ENCODE results near the gene COL8A2.

Gene COL8A2

DNA sequence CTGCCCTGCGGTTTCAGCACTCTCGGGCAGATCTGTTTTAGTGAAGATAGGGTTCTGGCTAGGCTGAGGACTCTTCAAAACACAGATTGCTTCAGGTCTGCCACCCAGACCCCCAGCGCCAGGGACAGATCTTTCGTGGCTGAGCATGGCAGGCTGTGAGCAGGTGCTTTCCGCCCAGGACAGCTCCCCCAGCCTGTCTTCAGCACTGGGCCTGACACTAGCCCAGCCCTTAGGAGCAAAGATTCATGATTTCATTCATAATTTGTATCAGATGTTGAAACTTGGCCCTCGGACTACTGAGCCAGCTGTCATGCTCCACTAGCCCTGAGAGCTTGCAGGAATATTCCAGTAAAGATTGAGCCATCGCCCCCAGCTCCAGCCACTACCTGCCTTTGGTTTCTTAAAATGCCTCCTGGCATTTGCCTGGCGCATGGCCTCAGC lies 30.4 kb downstream of the COL8A2 start:
- Histone ChIP-seq H3K27ac (ENCODE audit: low read depth, low read length) (no peak overlapping the region), H3K9ac (ENCODE audit: low read length) (no peak overlapping the region)

GRCh38 chr1:36093929-36094328 lies 31.1 kb downstream of the COL8A2 start:
- no peak overlapping the region for H3K4me3 ChIP-seq (ENCODE audit: low read depth, low read length)
- peaks cover 8% of the 10 kb centered on the region for H3K4me1 ChIP-seq (ENCODE audit: control insufficient read depth, insufficient read depth, low read length)
- H3K9me3 ChIP-seq (ENCODE audit: control insufficient read depth, insufficient read depth, low read depth, low read length) = no peaks in the 10 kb centered on the region
- H3K27me3 ChIP-seq (ENCODE audit: control insufficient read depth, insufficient read depth, low read length) = no peaks in the 10 kb centered on the region
- H3K9ac ChIP-seq (ENCODE audit: low read length) = no peak overlapping the region
- peaks cover 52% of the 10 kb centered on the region for H3K36me3 ChIP-seq (ENCODE audit: control insufficient read depth, insufficient read depth, low read length)
- no peak overlapping the region for H3K27ac ChIP-seq (ENCODE audit: low read depth, low read length)

More for the DNA sequence above, 30.4 kb downstream of the COL8A2 start:
- Histone ChIP-seq H3K4me3 (ENCODE audit: low read depth, low read length) (no peak overlapping the region), H3K9me3 (ENCODE audit: control insufficient read depth, insufficient read depth, low read depth, low read length) (no peaks in the 10 kb centered on the region), H3K27me3 (ENCODE audit: control insufficient read depth, insufficient read depth, low read length) (no peaks in the 10 kb centered on the region), H3K4me1 (ENCODE audit: control insufficient read depth, insufficient read depth, low read length) (peaks cover 8% of the 10 kb centered on the region), H3K36me3 (ENCODE audit: control insufficient read depth, insufficient read depth, low read length) (peaks cover 52% of the 10 kb centered on the region)

- no peak overlapping the region for H3K9ac ChIP-seq (ENCODE audit: low read length)
- no peaks in the 10 kb centered on the region for H3K27me3 ChIP-seq (ENCODE audit: control insufficient read depth, insufficient read depth, low read length)
- no peak overlapping the region for H3K27ac ChIP-seq (ENCODE audit: low read depth, low read length)
- no peak overlapping the region for H3K4me3 ChIP-seq (ENCODE audit: low read depth, low read length)
- H3K36me3 ChIP-seq (ENCODE audit: control insufficient read depth, insufficient read depth, low read length) = peaks cover 52% of the 10 kb centered on the region
- H3K9me3 ChIP-seq (ENCODE audit: control insufficient read depth, insufficient read depth, low read depth, low read length) = no peaks in the 10 kb centered on the region
- peaks cover 8% of the 10 kb centered on the region for H3K4me1 ChIP-seq (ENCODE audit: control insufficient read depth, insufficient read depth, low read length)
These were observed 31.8 kb downstream of the COL8A2 start for GRCh38 chr1:36093226-36093625.

GRCh38 chr1:36092798-36093185 lies 32.2 kb downstream of the COL8A2 start:
- peaks cover 52% of the 10 kb centered on the region for H3K36me3 ChIP-seq (ENCODE audit: control insufficient read depth, insufficient read depth, low read length)
- no peaks in the 10 kb centered on the region for H3K27me3 ChIP-seq (ENCODE audit: control insufficient read depth, insufficient read depth, low read length)
- no peak overlapping the region for H3K4me3 ChIP-seq (ENCODE audit: low read depth, low read length)
- no peaks in the 10 kb centered on the region for H3K9me3 ChIP-seq (ENCODE audit: control insufficient read depth, insufficient read depth, low read depth, low read length)
- peaks cover 8% of the 10 kb centered on the region for H3K4me1 ChIP-seq (ENCODE audit: control insufficient read depth, insufficient read depth, low read length)
- no peak overlapping the region for H3K9ac ChIP-seq (ENCODE audit: low read length)
- no peak overlapping the region for H3K27ac ChIP-seq (ENCODE audit: low read depth, low read length)

GRCh38 chr1:36092166-36092797 lies 32.7 kb downstream of the COL8A2 start:
- Histone ChIP-seq H3K9ac (ENCODE audit: low read length) (no peak overlapping the region), H3K27ac (ENCODE audit: low read depth, low read length) (no peak overlapping the region), H3K27me3 (ENCODE audit: control insufficient read depth, insufficient read depth, low read length) (no peaks in the 10 kb centered on the region), H3K9me3 (ENCODE audit: control insufficient read depth, insufficient read depth, low read depth, low read length) (no peaks in the 10 kb centered on the region), H3K4me1 (ENCODE audit: control insufficient read depth, insufficient read depth, low read length) (peaks cover 4% of the 10 kb centered on the region; the same call in 1 of the 2 replicates), H3K36me3 (ENCODE audit: control insufficient read depth, insufficient read depth, low read length) (peaks cover 52% of the 10 kb centered on the region), H3K4me3 (ENCODE audit: low read depth, low read length) (no peak overlapping the region)

- Histone ChIP-seq H3K4me3 (ENCODE audit: low read depth, low read length) (no peak overlapping the region), H3K27ac (ENCODE audit: low read depth, low read length) (no peak overlapping the region), H3K27me3 (ENCODE audit: control insufficient read depth, insufficient read depth, low read length) (no peaks in the 10 kb centered on the region), H3K9me3 (ENCODE audit: control insufficient read depth, insufficient read depth, low read depth, low read length) (no peaks in the 10 kb centered on the region), H3K9ac (ENCODE audit: low read length) (no peak overlapping the region), H3K36me3 (ENCODE audit: control insufficient read depth, insufficient read depth, low read length) (peaks cover 52% of the 10 kb centered on the region), H3K4me1 (ENCODE audit: control insufficient read depth, insufficient read depth, low read length) (no peaks in the 10 kb centered on the region; the same call in 1 of the 2 replicates)
These were observed 33.3 kb downstream of the COL8A2 start for GRCh38 chr1:36091698-36092097.

DNA sequence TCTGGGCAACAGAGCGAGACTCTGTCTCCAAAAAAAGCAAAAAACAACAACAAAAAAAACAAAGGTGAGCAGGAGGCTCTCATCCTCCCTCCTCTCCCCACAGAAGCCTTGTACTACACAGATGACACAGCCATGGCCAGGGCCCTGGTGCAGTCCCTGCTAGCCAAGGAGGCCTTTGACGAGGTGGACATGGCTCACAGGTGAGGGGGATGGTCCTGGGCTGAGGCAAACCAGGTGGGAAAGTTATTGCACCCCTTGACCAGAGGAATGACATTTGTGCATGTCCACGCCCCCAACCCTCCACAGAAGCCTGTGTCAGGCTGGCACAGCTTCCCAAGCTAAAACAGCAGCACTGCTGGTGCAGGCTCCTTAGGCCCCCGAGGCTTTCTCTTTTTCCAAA lies 33.9 kb downstream of the COL8A2 start:
- H3K36me3 ChIP-seq (ENCODE audit: control insufficient read depth, insufficient read depth, low read length) = peaks cover 50% of the 10 kb centered on the region
- H3K9ac ChIP-seq (ENCODE audit: low read length) = no peak overlapping the region
- no peaks in the 10 kb centered on the region for H3K27me3 ChIP-seq (ENCODE audit: control insufficient read depth, insufficient read depth, low read length)
- no peak overlapping the region for H3K27ac ChIP-seq (ENCODE audit: low read depth, low read length)
- H3K9me3 ChIP-seq (ENCODE audit: control insufficient read depth, insufficient read depth, low read depth, low read length) = no peaks in the 10 kb centered on the region
- no peak overlapping the region for H3K4me3 ChIP-seq (ENCODE audit: low read depth, low read length)
- H3K4me1 ChIP-seq (ENCODE audit: control insufficient read depth, insufficient read depth, low read length) = no peaks in the 10 kb centered on the region; the same call in 1 of the 2 replicates

- Histone ChIP-seq H3K9ac (ENCODE audit: low read length) (peak overlapping the region; percentile 81), H3K9me3 (ENCODE audit: control insufficient read depth, insufficient read depth, low read depth, low read length) (no peaks in the 10 kb centered on the region), H3K27me3 (ENCODE audit: control insufficient read depth, insufficient read depth, low read length) (peaks cover 5% of the 10 kb centered on the region; the same call in 1 of the 2 replicates), H3K4me1 (ENCODE audit: control insufficient read depth, insufficient read depth, low read length) (peaks cover 4% of the 10 kb centered on the region), H3K36me3 (ENCODE audit: control insufficient read depth, insufficient read depth, low read length) (peaks cover 37% of the 10 kb centered on the region), H3K4me3 (ENCODE audit: low read depth, low read length) (peak overlapping the region; percentile 93), H3K27ac (ENCODE audit: low read depth, low read length) (no peak overlapping the region)
These were observed 35.5 kb downstream of the COL8A2 start for GRCh38 chr1:36089393-36090121.

DNA sequence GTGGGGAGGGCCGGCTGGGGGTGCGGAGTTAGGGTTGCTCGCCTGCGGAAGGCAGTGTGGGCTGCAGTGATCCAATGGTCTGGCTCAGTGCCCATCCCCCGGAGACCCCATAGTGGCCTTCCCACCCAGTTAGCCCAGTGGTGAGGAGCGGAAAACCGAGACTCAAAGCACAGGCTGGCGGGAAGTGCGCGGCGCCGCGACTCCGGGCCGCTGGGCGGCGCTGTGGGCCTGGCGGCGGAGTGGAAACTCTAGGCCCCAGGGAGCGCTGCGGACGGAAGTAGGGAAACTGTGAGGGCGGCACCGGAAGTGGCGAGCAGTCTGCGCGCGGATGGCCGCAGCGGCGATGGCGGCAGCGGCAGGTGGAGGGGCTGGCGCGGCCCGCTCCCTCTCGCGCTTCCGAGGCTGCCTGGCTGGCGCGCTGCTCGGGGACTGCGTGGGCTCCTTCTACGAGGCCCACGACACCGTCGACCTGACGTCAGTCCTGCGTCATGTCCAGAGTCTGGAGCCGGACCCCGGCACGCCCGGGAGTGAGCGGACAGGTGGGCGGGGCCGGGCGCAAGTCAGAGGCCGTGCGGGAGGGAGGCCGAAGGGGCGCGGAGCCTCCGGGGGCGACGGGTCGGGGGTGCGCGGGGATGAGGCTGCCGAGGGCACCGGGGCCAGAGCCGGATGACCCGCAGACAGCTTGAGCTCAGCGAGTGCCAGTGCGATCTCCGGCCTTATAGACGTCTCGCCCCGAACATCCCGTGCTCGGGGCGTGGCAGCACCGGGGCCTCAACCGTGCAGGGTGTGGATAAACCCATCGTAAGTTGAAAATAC lies 36.2 kb downstream of the COL8A2 start, which contains the start of gene ADPRS:
ADPRS (plus strand) TSS at position 316 of the 816 bp plus-strand sequence; CDS start at position 329, 13 bp downstream.
- H3K9me3 ChIP-seq (ENCODE audit: control insufficient read depth, insufficient read depth, low read depth, low read length) = no peaks in the 10 kb centered on the region
- peaks cover 29% of the 10 kb centered on the region for H3K36me3 ChIP-seq (ENCODE audit: control insufficient read depth, insufficient read depth, low read length)
- no peak within 1 kb of the TSS; the same call in 1 of the 2 replicates for H3K27ac ChIP-seq (ENCODE audit: low read depth, low read length)
- peak within 1 kb of the TSS; percentile 93 for H3K4me3 ChIP-seq (ENCODE audit: low read depth, low read length)
- peaks cover 8% of the 10 kb centered on the region; the same call in 1 of the 2 replicates for H3K27me3 ChIP-seq (ENCODE audit: control insufficient read depth, insufficient read depth, low read length)
- H3K9ac ChIP-seq (ENCODE audit: low read length) = peak within 1 kb of the TSS; percentile 81
- peaks cover 7% of the 10 kb centered on the region for H3K4me1 ChIP-seq (ENCODE audit: control insufficient read depth, insufficient read depth, low read length)

- peaks cover 10% of the 10 kb centered on the region; the same call in 1 of the 2 replicates for H3K27me3 ChIP-seq (ENCODE audit: control insufficient read depth, insufficient read depth, low read length)
- no peaks in the 10 kb centered on the region for H3K9me3 ChIP-seq (ENCODE audit: control insufficient read depth, insufficient read depth, low read depth, low read length)
- H3K4me1 ChIP-seq (ENCODE audit: control insufficient read depth, insufficient read depth, low read length) = peaks cover 7% of the 10 kb centered on the region
- H3K36me3 ChIP-seq (ENCODE audit: control insufficient read depth, insufficient read depth, low read length) = peaks cover 23% of the 10 kb centered on the region
- no peak overlapping the region for H3K27ac ChIP-seq (ENCODE audit: low read depth, low read length)
- H3K9ac ChIP-seq (ENCODE audit: low read length) = peak overlapping the region; percentile 32
- peak overlapping the region; percentile 93 for H3K4me3 ChIP-seq (ENCODE audit: low read depth, low read length)
These were observed 36.8 kb downstream of the COL8A2 start for GRCh38 chr1:36088265-36088576.
